ENCODE measurements around the gene SOX1. TPM values are rescaled to one million over a fixed set of nuclear protein-coding genes. Genes with fewer than 3 reads are reported as not detected.

Gene SOX1
- total and polyA plus RNA-seq, 10 of the 15 experiments (the other 5 are each of a cell fraction or from before 2014, with no cell fraction given): not detected

DNA sequence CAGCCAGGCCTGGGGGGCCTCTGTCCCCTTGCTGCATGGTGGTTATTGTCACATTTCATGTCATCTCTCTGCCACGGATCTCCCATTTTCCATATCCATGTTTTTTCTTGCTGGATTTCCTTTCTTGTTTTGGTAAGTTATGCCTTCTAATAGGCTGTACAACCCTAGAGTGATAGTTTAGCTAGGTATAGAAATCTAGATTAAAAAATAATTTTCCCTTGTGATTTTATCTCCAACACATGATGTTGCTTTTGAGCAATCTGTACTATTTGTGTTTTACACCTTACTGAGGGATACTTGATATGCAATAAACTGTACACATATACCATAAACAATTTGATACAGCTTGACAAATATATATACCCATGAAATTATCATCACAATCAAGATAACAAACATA is 17.0 kb downstream of the SOX1 start:
- H3K9ac ChIP-seq (ENCODE audit: control insufficient read depth, insufficient read depth, low read length): no peak overlapping the region
- TF ChIP-seq, protein P1, sequence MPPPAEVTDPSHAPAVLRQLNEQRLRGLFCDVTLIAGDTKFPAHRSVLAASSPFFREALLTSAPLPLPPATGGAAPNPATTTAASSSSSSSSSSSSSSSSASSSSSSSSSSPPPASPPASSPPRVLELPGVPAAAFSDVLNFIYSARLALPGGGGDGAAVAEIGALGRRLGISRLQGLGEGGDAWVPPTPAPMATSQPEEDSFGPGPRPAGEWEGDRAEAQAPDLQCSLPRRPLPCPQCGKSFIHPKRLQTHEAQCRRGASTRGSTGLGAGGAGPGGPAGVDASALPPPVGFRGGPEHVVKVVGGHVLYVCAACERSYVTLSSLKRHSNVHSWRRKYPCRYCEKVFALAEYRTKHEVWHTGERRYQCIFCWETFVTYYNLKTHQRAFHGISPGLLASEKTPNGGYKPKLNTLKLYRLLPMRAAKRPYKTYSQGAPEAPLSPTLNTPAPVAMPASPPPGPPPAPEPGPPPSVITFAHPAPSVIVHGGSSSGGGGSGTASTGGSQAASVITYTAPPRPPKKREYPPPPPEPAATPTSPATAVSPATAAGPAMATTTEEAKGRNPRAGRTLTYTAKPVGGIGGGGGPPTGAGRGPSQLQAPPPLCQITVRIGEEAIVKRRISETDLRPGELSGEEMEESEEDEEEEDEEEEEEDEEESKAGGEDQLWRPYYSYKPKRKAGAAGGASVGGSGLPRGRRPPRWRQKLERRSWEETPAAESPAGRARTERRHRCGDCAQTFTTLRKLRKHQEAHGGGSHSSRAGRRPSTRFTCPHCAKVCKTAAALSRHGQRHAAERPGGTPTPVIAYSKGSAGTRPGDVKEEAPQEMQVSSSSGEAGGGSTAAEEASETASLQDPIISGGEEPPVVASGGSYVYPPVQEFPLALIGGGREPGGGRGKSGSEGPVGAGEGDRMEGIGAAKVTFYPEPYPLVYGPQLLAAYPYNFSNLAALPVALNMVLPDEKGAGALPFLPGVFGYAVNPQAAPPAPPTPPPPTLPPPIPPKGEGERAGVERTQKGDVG (CRISPR knock-in tag; IDR thresholded peaks at IDR 0.05): no peak
- TF ChIP-seq SREBF1 (IDR thresholded peaks at IDR 0.05; ENCODE audit: low read length) (no peak), SIN3A (IDR thresholded peaks at IDR 0.05; ENCODE audit: low read depth, low read length) (no peak), KAT2A (conservative IDR thresholded peaks at IDR 0.05; ENCODE audit: control insufficient read depth, low read depth, low read length) (no peak), MTA3 (IDR thresholded peaks at IDR 0.05; ENCODE audit: borderline replicate concordance, low read length) (no peak), GATAD2B (conservative IDR thresholded peaks at IDR 0.05; ENCODE audit: low read depth) (no peak), NR2C2 (IDR thresholded peaks at IDR 0.05; ENCODE audit: borderline replicate concordance, control insufficient read depth, insufficient read length, low read depth) (no peak)
- TF ChIP-seq, protein P2, sequence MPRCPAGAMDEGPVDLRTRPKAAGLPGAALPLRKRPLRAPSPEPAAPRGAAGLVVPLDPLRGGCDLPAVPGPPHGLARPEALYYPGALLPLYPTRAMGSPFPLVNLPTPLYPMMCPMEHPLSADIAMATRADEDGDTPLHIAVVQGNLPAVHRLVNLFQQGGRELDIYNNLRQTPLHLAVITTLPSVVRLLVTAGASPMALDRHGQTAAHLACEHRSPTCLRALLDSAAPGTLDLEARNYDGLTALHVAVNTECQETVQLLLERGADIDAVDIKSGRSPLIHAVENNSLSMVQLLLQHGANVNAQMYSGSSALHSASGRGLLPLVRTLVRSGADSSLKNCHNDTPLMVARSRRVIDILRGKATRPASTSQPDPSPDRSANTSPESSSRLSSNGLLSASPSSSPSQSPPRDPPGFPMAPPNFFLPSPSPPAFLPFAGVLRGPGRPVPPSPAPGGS (IDR thresholded peaks at IDR 0.05; ENCODE audit: borderline replicate concordance, insufficient read depth, low read depth, low read length, poor library complexity, severe bottlenecking): no peak
- TF ChIP-seq, protein P3, sequence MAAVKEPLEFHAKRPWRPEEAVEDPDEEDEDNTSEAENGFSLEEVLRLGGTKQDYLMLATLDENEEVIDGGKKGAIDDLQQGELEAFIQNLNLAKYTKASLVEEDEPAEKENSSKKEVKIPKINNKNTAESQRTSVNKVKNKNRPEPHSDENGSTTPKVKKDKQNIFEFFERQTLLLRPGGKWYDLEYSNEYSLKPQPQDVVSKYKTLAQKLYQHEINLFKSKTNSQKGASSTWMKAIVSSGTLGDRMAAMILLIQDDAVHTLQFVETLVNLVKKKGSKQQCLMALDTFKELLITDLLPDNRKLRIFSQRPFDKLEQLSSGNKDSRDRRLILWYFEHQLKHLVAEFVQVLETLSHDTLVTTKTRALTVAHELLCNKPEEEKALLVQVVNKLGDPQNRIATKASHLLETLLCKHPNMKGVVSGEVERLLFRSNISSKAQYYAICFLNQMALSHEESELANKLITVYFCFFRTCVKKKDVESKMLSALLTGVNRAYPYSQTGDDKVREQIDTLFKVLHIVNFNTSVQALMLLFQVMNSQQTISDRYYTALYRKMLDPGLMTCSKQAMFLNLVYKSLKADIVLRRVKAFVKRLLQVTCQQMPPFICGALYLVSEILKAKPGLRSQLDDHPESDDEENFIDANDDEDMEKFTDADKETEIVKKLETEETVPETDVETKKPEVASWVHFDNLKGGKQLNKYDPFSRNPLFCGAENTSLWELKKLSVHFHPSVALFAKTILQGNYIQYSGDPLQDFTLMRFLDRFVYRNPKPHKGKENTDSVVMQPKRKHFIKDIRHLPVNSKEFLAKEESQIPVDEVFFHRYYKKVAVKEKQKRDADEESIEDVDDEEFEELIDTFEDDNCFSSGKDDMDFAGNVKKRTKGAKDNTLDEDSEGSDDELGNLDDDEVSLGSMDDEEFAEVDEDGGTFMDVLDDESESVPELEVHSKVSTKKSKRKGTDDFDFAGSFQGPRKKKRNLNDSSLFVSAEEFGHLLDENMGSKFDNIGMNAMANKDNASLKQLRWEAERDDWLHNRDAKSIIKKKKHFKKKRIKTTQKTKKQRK (IDR thresholded peaks at IDR 0.05; ENCODE audit: low read depth, low read length): no peak
- TF ChIP-seq, protein P4, sequence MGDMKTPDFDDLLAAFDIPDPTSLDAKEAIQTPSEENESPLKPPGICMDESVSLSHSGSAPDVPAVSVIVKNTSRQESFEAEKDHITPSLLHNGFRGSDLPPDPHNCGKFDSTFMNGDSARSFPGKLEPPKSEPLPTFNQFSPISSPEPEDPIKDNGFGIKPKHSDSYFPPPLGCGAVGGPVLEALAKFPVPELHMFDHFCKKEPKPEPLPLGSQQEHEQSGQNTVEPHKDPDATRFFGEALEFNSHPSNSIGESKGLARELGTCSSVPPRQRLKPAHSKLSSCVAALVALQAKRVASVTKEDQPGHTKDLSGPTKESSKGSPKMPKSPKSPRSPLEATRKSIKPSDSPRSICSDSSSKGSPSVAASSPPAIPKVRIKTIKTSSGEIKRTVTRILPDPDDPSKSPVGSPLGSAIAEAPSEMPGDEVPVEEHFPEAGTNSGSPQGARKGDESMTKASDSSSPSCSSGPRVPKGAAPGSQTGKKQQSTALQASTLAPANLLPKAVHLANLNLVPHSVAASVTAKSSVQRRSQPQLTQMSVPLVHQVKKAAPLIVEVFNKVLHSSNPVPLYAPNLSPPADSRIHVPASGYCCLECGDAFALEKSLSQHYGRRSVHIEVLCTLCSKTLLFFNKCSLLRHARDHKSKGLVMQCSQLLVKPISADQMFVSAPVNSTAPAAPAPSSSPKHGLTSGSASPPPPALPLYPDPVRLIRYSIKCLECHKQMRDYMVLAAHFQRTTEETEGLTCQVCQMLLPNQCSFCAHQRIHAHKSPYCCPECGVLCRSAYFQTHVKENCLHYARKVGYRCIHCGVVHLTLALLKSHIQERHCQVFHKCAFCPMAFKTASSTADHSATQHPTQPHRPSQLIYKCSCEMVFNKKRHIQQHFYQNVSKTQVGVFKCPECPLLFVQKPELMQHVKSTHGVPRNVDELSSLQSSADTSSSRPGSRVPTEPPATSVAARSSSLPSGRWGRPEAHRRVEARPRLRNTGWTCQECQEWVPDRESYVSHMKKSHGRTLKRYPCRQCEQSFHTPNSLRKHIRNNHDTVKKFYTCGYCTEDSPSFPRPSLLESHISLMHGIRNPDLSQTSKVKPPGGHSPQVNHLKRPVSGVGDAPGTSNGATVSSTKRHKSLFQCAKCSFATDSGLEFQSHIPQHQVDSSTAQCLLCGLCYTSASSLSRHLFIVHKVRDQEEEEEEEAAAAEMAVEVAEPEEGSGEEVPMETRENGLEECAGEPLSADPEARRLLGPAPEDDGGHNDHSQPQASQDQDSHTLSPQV (IDR thresholded peaks at IDR 0.05): no peak

More for the DNA sequence above, 17.0 kb downstream of the SOX1 start:
- FAIRE-seq (no peak), ATAC-seq (no peak), DNase-seq (ENCODE audit: low read depth, low spot score) (no peak)
- POLR2A ChIA-PET: no interaction called here
- intact Hi-C loops (cut with micrococcal nuclease; ENCODE audit: unreplicated experiment) (no loop called here), in situ Hi-C loops (cut with MboI) (loop anchor here (25.0 kb wide), 1 partner anchor 528 kb away; no protein-coding TSS in a partner anchor)
- no peak overlapping the region for H2AFZ ChIP-seq (ENCODE audit: control insufficient read depth, low read depth, low read length)
- no peak overlapping the region for H3K4me3 ChIP-seq
- RAD21 ChIA-PET (ENCODE audit: unreplicated experiment): no interaction called here
- no TSS peak for BruUV-seq (replicated peaks)
- H3K4me2 ChIP-seq (ENCODE audit: control insufficient read depth, insufficient read depth): no peak overlapping the region
- H3K27me3 ChIP-seq (replicated peaks in 1 of 2; ENCODE audit: control insufficient read depth in 2 of 2, insufficient read depth in 2 of 2, low read length in 1 of 2): no peaks in the 10 kb centered on the region
- H3K4me1 ChIP-seq (ENCODE audit: control insufficient read depth, insufficient read depth, low read length): no peaks in the 10 kb centered on the region
- no peaks in the 10 kb centered on the region; the same call in 2 of the 3 replicates for H3K9me3 ChIP-seq (replicated peaks; ENCODE audit: control insufficient read depth, insufficient read depth, low read length)
- H4K20me1 ChIP-seq (ENCODE audit: control insufficient read depth, insufficient read depth): no peaks in the 10 kb centered on the region
- no peaks in the 10 kb centered on the region for H3K79me2 ChIP-seq (ENCODE audit: control insufficient read depth, insufficient read depth, low read length)
- 0% methylated on average over 1 of the region's 1 CpG for WGBS (ENCODE audit: insufficient coverage, insufficient replicate concordance, low lambda C conversion rate, missing lambda C conversion rate)
- no peaks in the 10 kb centered on the region for H3K36me3 ChIP-seq (ENCODE audit: control insufficient read depth in 2 of 2, insufficient read depth in 2 of 2, low read length in 1 of 2)
- H3K27ac ChIP-seq (ENCODE audit: control insufficient read depth, insufficient read depth): no peak overlapping the region
- CTCF ChIA-PET: no interaction called here
- SMC1A ChIA-PET (ENCODE audit: uncharacterized antibody, unreplicated experiment): interaction anchor here (0.5 kb wide), 1 partner anchor 237 kb away, joined by 3 read pairs; no protein-coding TSS in a partner anchor
